Islet precursor cell (in vitro differentiated cells): ENCODE measurements around the gene VAV3.

Experiments
- DNase-seq: peaks from one replicate; pipeline ENCODE4 v3.0.0-alpha.2; 2018

The VAV3 gene

DNA sequence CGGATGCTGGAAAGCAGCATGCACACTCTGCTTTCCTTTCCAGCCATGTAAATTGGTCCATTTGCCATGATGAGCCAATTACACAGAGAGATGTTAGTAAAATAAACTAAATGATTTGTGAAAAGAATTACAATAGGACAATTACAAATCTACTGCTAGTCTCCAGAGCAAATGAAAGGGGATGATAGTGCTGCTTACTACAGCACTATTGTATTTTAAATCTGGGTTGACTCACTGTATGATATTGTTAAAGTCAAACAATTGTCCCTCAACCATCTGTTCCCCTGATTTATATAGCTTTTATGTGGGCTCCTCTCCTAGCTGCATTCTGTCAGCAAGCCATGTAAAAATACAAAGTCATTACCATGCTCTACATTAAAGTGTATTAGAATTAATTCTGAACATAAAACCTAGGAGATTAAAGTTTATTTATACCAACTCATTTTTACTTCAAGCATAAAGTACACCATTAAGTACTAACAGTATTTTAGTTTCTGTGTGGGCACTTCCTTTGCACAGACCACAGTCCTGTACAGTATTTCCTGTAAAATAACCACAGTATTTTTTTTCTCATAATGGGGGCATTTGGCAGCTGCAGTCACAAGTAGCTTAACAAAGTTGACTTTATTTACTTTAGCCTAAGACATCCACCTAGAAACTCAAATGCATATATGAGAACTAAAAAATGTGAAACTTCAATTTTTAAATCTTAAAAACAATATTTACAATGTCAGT, 135.8 kb downstream of the VAV3 start:
- DNase-seq = no peak

DNA sequence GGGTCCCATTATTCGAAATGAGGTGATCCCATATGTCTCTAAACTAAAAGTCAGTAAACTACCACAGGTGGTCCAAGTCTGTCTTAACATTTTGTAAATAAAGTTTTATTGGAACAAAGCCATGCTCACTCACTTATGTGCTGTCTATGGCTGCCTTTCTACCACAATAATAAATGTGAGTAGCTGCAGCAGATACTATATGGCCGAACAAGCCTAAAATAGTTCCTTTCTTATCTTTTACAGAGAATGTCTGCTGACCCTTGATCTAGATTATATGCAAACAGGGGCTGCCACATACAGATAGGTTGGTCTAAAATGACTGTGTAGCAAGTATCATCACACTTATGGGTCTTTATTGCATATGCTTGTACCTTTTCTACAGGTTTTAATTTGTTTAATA, 140.0 kb downstream of the VAV3 start:
- DNase-seq = no peak

DNA sequence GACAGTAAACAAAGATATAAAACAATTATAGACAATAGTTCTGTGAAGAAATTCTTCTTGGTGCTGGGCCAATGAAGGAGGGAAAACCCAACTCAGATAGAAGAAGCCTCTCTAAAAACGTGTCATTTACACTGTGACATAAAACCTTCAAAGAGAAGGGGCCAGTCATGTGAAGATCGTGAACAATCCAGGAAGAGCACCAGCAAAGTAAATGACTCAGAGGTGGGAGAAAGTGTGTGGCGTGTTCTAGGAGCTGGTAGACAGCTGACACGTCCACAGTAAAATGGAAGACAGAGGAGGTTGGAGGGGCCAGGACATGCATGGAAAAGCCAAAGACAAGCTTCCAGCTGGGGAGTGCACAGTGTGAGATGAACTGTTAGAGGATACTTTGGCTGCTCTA, 143.6 kb downstream of the VAV3 start:
- DNase-seq = no peak

- no peak for DNase-seq
Observed at GRCh38 chr1:107820801-107821200, 144.2 kb downstream of the VAV3 start.

GRCh38 chr1:107817935-107818334, 147.0 kb downstream of the VAV3 start:
- no peak for DNase-seq

DNA sequence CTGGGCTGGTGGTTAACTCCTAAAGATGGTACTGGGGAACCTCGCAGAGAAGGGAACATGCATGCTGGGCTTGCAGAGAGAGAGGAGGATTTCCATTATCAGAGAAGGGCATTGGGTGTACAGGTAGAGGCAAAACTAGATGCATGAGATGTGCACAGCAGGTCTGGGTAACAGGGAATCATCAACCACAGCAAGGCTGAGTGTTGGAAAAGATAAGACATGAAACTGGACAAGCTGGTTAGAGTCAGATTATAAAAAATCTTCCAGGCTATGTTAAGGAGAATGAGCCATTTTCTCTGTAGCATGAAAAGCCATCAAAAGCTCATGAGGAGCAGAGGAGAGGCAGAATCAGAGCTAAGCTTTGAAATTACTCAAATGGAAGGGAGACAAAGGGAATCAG, 147.8 kb downstream of the VAV3 start:
- no peak for DNase-seq

- no peak for DNase-seq
Observed at GRCh38 chr1:107810291-107810951, 154.6 kb downstream of the VAV3 start.

DNA sequence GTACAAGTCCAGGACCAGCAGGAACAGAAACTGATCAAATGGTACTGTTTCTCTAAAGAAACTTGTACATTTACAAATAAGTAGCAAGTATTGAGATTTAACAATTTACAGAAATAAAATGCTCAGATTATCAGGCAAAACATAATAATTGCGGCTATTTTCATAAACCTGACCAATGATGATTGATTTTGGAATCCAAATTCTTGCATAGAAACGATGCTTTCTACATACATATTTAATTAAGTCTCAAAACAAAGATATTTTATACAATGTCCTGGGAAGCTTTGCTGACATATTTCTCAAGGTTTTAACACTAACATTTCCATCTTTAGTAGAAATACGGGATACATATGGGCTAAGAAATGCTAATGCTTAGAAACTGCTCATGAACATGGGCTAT, 157.1 kb downstream of the VAV3 start:
- no peak for DNase-seq

GRCh38 chr1:107807405-107807804, 157.6 kb downstream of the VAV3 start:
- no peak for DNase-seq

GRCh38 chr1:107806902-107807301, 158.1 kb downstream of the VAV3 start:
- no peak for DNase-seq

- DNase-seq = no peak
Observed at GRCh38 chr1:107804741-107805140, 160.2 kb downstream of the VAV3 start.

DNA sequence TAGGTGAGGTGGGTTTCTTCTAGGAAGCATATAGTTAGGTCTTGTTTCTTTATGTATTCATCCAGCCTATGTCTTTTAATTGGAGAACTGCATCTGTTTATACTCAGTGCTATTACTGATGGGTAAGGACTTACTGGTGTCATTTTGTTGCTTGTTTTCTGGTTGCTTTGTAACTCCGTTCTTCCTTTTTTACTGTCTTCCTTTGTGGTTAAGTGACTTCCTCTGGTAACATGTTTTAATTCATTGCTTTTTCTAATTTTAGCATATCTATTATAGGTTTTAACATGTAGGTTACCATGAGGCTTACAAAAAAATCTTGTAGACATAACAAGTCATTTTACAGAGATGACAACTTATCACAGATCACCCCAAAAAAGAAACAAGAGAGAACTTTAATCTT, 160.8 kb downstream of the VAV3 start:
- no peak for DNase-seq

- DNase-seq = no peak
Observed at GRCh38 chr1:107803579-107803978, 161.4 kb downstream of the VAV3 start.

DNA sequence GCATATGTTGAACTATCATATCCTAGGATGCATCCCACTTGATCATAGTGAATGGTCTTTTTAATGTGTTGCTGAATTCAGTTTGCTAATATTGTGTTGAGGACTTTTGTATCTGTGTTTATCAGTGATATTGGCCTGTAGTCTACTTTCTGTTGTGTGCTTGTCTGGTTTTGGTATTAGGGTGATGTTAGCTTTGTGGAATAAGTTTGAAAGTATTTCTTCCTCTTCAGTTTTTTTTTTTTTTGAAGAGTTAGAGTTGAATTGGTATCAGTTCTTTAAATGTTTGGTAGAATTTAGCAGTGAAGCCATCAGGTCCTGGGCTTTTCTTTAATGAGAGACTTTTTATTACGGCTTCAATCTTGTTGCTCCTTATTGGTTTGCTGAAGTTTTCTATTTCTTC, 162.3 kb downstream of the VAV3 start:
- no peak for DNase-seq

- DNase-seq = no peak
Observed at GRCh38 chr1:107795994-107796393, 169.0 kb downstream of the VAV3 start.

DNA sequence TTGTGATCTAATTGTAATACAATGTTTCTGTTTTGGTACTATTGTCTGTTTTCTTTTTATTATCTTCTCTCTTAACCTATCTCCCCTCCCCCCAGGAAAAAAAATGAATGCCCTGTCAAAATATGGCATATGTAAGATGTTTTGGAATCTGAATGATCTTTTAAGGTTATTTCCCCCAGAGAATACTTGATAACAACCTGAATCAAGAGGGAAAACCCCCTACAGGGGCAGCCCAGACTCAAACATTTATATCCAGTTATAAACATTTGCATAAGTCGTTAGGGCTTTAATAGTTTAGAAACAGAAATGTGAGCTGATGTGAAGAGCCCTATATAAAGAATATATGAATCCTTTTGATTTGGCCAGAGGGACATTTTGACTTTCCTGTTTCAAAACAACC, 169.5 kb downstream of the VAV3 start:
- no peak for DNase-seq

- no peak for DNase-seq
Observed at GRCh38 chr1:107794571-107794970, 170.4 kb downstream of the VAV3 start.

DNA sequence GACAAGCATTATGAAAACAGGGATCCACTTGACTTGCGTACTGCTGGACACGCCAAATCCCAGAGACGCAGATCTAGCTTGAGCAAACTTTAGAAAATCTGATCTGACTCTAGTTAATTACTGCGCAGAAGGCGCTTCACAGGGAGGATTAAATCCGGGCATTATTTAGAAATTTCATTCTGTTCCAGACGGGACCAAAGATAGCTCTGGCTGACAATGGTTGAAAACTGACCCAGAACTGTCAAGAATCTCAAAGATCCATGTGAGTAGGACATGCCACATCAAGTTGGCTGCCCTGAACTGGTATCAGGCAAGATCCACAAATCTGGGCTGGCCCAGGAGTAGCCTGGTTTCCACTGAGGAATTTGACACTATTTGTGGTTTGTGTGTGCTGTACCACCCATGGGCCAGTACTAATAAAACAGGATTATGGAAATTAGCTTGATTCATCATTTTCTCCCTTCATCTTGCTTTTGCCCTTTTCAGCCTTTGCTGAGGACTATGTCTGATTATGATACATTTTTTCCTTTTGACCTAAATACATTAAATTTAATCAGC, 171.0 kb downstream of the VAV3 start:
- no peak for DNase-seq

GRCh38 chr1:107791348-107791747, 173.6 kb downstream of the VAV3 start:
- DNase-seq = no peak

- no peak for DNase-seq
Observed at GRCh38 chr1:107789817-107790524, 175.0 kb downstream of the VAV3 start.

- no peak for DNase-seq
Observed at GRCh38 chr1:107788206-107789202, 176.5 kb downstream of the VAV3 start.

DNA sequence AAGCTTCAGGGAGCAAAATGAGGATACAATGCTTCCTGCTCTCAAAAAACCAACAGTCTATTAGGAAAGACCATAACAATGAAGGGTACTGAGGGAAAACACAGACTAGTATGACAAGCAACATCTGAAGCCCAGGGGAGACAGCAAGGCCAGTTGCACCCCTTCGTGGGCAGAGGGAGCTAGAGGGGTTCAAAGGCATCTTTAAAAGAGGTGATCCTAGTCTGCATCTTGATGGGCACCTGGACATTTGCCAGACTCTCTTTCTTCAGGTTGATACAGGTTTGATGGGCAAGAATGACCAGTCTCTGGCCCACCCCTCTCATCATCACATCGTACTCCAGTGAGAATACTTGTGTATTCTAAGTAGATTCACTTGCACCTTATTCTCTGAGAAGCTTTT, 177.7 kb downstream of the VAV3 start:
- no peak for DNase-seq
